Upper lobe of right lung (tissue), 1 donor: ENCODE results near the gene HYKK. TPM values are rescaled to one million over a fixed set of nuclear protein-coding genes. Genes with fewer than 3 reads are reported as not detected.
A peak's percentile ranks its signal among the peaks of the same experiment; 100 is the strongest.
"Not testable (repeated sequence)": the region's sequence is repeated elsewhere in the genome, so short reads cannot be mapped to it uniquely, and the experiment has no call there.

Experiments used
- ATAC-seq: fragments of 200-7000 bp; cut with Tn5 transposase; one replicate; pipeline ENCODE4 v1.9.1; 2020; ENCODE audit warnings: mild to moderate bottlenecking, moderate library complexity
- DNase-seq: peaks from one replicate; pipeline ENCODE4 v3.0.0-alpha.2; 2020
- H3K27ac ChIP-seq: fragments of 200-600 bp; one replicate; pipeline ENCODE4 v1.8.0; 2022
- H3K27me3 ChIP-seq: fragments of 200-600 bp; one replicate; pipeline ENCODE4 v1.8.0; 2022; ENCODE audit warnings: mild to moderate bottlenecking
- H3K36me3 ChIP-seq: fragments of 200-600 bp; one replicate; pipeline ENCODE4 v1.8.0; 2022
- H3K4me1 ChIP-seq: fragments of 200-600 bp; one replicate; pipeline ENCODE4 v1.8.0; 2022
- H3K4me3 ChIP-seq: fragments of 200-600 bp; one replicate; pipeline ENCODE4 v1.8.0; 2022; ENCODE audit warnings: mild to moderate bottlenecking
- H3K9me3 ChIP-seq: fragments of 200-600 bp; one replicate; pipeline ENCODE4 v1.8.0; 2022
- intact Hi-C: fragments of 100-400 bp; cut with DNase I; formaldehyde crosslinking; loops from one replicate; pipeline ENCODE4 v1.11.0; 2022
- total RNA-seq: library from RNA; stranded (reverse); fragmentation: NEBNext Ultra II Directional; extraction: Animal tissue kit (Norgen Biotek cat#: 25700); gene quantifications from one replicate; pipeline ENCODE4 v1.2.1, GENCODE V29; 2021
- TF ChIP-seq, protein P1 (sequence below): fragments of 200-600 bp; IDR thresholded peaks from one replicate; pipeline ENCODE4 v1.8.0; 2022; ENCODE audit warnings: antibody characterized with exemption
- donor health status: DM: no; HTN: yes; CAD: no; lungs with severe emphysema.

Gene HYKK
- total RNA-seq, 1 donor from 2014 or later: 4.1 TPM

DNA sequence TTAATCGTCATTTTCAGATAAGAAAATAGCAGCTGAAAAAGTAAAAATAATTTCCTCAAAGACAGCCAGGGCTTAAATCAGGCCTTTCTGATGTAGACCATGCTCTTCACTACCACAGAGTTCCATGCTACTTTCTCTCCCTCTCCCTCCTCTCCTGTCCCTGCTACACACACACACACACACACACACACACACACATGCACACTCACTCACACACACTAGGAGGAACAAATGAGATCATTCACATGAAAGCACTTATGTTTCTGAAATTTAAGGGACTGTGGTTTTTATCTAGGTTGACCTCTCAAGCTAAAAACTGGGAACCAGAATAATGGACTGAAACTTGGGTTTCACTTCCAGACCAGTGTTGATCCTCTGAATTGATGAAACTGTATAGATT is 28.8 kb downstream of the HYKK start:
- H3K27ac ChIP-seq: no peak overlapping the region
- TF ChIP-seq, protein P1, sequence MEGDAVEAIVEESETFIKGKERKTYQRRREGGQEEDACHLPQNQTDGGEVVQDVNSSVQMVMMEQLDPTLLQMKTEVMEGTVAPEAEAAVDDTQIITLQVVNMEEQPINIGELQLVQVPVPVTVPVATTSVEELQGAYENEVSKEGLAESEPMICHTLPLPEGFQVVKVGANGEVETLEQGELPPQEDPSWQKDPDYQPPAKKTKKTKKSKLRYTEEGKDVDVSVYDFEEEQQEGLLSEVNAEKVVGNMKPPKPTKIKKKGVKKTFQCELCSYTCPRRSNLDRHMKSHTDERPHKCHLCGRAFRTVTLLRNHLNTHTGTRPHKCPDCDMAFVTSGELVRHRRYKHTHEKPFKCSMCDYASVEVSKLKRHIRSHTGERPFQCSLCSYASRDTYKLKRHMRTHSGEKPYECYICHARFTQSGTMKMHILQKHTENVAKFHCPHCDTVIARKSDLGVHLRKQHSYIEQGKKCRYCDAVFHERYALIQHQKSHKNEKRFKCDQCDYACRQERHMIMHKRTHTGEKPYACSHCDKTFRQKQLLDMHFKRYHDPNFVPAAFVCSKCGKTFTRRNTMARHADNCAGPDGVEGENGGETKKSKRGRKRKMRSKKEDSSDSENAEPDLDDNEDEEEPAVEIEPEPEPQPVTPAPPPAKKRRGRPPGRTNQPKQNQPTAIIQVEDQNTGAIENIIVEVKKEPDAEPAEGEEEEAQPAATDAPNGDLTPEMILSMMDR: no peak
- no peaks in the 10 kb centered on the region for H3K27me3 ChIP-seq
- H3K4me1 ChIP-seq: no peaks in the 10 kb centered on the region
- no peak overlapping the region for H3K4me3 ChIP-seq
- no peak for DNase-seq
- H3K36me3 ChIP-seq: no peaks in the 10 kb centered on the region
- intact Hi-C loops: no loop called here
- no peak for ATAC-seq
- H3K9me3 ChIP-seq: no peaks in the 10 kb centered on the region

DNA sequence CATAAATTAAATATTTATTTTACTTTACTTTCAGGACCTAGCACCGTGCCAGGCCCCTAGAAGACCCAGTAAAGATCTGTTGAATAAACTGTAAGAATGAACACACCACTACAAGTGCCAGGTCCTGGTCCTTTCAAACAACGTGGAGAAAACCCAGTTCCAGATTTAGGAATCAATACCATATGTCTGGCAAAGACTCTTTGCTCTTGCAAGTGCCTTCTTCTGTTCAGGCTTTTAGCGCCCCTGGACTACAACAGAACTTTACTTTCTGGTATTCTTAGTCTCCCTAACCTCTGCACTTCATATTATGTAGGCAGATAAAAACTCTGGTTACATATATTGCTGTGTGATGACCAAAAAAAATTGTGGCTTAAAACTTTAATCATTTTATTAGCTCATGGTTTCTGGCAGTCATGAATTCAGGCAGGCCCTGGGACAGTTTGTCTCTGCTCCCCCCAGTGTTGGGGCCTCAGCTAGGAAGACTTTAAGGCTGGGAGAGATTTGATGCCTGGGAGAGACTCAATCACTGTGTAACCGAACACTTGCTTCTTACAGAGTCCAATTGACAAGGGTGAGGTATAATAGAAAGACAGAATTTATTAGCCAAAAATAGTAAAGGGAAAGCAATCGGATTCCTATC is 30.0 kb downstream of the HYKK start:
- TF ChIP-seq, protein P1: no peak
- DNase-seq (no peak), ATAC-seq (no peak)
- H3K27me3 ChIP-seq: no peaks in the 10 kb centered on the region
- H3K27ac ChIP-seq: no peak overlapping the region
- peaks cover 12% of the 10 kb centered on the region for H3K4me1 ChIP-seq
- no peaks in the 10 kb centered on the region for H3K36me3 ChIP-seq
- H3K9me3 ChIP-seq: no peaks in the 10 kb centered on the region
- intact Hi-C loops: no loop called here
- H3K4me3 ChIP-seq: no peak overlapping the region

DNA sequence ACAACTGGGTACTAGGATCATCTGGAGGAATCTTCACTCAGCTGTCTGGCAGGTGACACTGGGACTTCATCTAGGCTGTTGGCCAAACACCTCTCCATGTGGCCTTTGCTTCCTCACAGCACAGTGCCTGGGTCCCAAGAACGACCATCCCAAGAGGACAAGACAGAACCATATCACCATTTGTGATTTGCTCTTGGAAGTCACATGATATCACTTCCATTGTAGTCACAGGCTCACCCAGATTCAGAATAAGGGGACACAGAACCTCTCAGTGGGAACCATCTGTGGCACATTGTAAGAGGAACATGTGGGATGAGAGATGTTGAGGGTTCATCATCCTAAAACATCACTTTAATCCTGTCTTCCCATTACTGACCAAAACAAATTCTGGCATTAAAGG is 31.0 kb downstream of the HYKK start:
- DNase-seq: no peak
- no peaks in the 10 kb centered on the region for H3K27me3 ChIP-seq
- peaks cover 4% of the 10 kb centered on the region for H3K36me3 ChIP-seq
- H3K9me3 ChIP-seq: no peaks in the 10 kb centered on the region
- no peak overlapping the region for H3K27ac ChIP-seq
- intact Hi-C loops: no loop called here
- TF ChIP-seq, protein P1: no peak
- H3K4me3 ChIP-seq: no peak overlapping the region
- H3K4me1 ChIP-seq: peaks cover 20% of the 10 kb centered on the region
- ATAC-seq: no peak

DNA sequence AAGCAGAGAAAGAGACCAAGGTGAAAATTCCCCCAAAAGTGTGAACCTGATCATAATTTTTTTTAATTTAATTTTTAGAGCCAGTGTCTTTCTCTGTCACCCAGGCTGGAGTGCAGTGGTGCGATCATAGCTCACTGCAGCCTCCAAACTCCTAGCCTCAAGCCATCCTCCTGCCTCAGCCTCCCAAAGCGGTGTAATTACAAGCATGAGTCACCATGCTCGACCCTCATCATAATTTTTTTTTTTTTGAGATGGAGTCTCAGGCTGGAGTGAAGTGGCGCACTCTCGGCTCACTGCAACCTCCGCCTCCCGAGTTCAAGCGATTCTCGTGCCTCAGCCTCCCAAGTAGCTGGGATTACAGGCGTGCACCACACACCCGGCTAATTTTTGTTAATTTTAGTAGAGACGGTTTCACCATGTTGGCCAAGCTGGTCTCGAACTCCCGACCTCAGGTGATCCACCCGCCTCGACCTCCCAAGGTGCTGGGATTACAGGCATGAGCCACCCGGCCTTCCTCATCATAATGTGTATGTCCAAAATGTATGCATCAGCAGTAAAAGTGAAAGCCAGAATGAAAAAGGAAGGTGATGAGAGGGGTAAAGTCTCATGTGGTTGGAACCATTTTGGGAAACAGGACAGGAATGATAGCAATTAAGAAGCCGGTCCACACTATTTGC is 32.2 kb downstream of the HYKK start:
- H3K9me3 ChIP-seq, H3K27me3 ChIP-seq, DNase-seq, ATAC-seq, intact Hi-C loops: not testable (repeated sequence)
- H3K27ac ChIP-seq: peak overlapping the region; percentile 94
- peak overlapping the region; percentile 82 for H3K4me3 ChIP-seq
- H3K4me1 ChIP-seq: peaks cover 24% of the 10 kb centered on the region
- H3K36me3 ChIP-seq: peaks cover 16% of the 10 kb centered on the region

DNA sequence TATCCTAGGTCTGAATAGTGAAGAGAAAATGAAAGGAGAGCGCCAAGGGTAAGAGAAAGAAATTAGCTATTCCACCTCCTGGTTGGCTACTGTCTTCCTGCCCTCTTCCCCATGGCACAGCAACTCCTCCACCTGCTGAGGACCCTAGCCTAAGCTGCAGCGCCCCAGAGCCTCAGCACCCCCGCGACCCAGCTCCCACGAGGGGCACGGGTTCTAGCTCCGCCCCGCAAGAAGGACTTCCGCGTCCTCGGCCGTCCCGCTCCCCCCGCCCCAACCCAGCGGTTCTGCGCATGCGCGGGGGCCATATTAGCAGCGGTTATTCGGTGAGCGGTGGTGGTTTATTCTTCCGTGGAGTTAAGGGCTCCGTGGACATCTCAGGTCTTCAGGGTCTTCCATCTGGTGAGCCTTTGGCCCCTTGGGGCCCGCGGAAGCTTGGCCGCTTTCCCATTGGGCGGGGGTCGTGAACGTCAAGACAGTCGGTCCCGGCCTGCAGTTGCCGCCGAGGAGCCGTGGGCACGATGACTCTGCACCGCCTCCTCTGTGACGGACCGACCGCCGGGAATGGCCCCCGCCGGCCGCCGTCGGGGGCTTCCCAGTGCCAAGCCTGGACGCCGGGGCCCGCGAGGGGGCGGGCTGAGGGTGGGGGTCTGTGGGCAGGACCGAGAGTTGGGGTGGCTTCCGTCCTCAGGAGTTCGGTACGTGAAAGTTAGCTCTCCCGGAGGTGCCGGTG is 32.9 kb downstream of the HYKK start, which contains the start of gene PSMA4:
Gene PSMA4, plus strand, starts transcription at position 304 of the 730 bp plus-strand sequence. CDS start 1,484 bp downstream, outside the sequence.
- DNase-seq (peak; percentile 96), ATAC-seq (peak; percentile 93)
- intact Hi-C loops: no loop called here
- no peaks in the 10 kb centered on the region for H3K27me3 ChIP-seq
- peaks cover 24% of the 10 kb centered on the region for H3K4me1 ChIP-seq
- H3K27ac ChIP-seq: peak within 1 kb of the TSS; percentile 94
- peaks cover 23% of the 10 kb centered on the region for H3K36me3 ChIP-seq
- TF ChIP-seq, protein P1: peak; percentile 33
- H3K4me3 ChIP-seq: peak within 1 kb of the TSS; percentile 82
- no peaks in the 10 kb centered on the region for H3K9me3 ChIP-seq
